KOPT-K1 (cell line): Measurements from ENCODE around the gene CABP1.

Source experiments
- H3K27ac ChIP-seq: fragments of 200-600 bp; sonication (generic); 2 replicates; pipeline ENCODE4 v1.5.1; 2016; ENCODE audit warnings: antibody characterized with exemption, mild to moderate bottlenecking, low read depth, low read length; ENCODE audit not compliant: poor library complexity, severe bottlenecking
- H3K36me3 ChIP-seq: fragments of 200-600 bp; sonication (generic); 2 replicates; pipeline ENCODE4 v1.5.1; 2017; ENCODE audit warnings: antibody characterized with exemption, mild to moderate bottlenecking, low read length, moderate library complexity; ENCODE audit not compliant: insufficient read depth
- H3K9me3 ChIP-seq: fragments of 200-600 bp; sonication (generic); 2 replicates; pipeline ENCODE4 v1.5.1; 2017; ENCODE audit warnings: antibody characterized with exemption, low read length, mild to moderate bottlenecking; ENCODE audit not compliant: insufficient read depth, poor library complexity, severe bottlenecking

Gene CABP1

DNA sequence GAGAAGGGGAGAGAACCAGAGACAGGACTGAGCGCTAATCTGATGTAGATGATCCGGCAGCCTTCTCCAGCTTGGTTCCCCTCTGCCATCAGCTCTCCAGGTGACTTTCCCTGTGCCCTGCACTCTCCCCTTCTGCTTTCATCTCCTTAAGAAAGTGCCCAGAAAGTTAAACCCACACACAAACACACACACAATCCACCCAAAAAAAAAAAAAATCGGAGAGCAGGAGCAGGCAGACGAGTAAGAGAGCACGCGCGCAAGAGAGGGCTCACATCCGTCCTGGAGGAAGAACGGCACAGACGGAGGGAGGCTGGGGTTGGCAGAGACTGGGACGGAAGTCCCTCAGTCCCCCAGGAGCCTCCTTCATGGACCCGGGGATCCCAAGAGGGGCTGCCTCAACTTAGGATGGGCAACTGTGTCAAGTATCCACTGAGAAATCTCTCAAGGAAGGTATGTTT, 9.8 kb downstream of the CABP1 start:
- no peaks in the 10 kb centered on the region for H3K9me3 ChIP-seq
- no peaks in the 10 kb centered on the region for H3K36me3 ChIP-seq
- no peak overlapping the region for H3K27ac ChIP-seq

DNA sequence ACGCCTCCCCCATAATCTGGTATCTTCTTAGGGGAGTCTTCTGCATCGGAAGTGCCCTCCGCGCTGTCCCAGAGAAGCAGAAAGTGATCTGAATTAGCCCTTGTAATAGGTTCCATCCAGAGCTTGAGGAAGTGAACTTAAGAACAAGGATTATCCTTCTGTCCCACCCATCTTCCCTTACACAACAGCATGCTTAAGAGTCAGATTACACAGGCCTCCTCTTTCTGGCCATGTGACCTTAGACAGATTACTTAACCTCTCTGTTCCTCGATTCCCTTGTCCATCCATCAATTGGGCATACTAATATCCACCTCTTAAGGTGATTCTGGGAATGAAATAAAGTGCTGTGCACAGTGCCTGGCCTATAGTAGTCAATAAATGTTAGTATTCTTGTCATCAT, 11.4 kb downstream of the CABP1 start:
- Histone ChIP-seq H3K9me3 (no peaks in the 10 kb centered on the region), H3K36me3 (no peaks in the 10 kb centered on the region), H3K27ac (no peak overlapping the region)

DNA sequence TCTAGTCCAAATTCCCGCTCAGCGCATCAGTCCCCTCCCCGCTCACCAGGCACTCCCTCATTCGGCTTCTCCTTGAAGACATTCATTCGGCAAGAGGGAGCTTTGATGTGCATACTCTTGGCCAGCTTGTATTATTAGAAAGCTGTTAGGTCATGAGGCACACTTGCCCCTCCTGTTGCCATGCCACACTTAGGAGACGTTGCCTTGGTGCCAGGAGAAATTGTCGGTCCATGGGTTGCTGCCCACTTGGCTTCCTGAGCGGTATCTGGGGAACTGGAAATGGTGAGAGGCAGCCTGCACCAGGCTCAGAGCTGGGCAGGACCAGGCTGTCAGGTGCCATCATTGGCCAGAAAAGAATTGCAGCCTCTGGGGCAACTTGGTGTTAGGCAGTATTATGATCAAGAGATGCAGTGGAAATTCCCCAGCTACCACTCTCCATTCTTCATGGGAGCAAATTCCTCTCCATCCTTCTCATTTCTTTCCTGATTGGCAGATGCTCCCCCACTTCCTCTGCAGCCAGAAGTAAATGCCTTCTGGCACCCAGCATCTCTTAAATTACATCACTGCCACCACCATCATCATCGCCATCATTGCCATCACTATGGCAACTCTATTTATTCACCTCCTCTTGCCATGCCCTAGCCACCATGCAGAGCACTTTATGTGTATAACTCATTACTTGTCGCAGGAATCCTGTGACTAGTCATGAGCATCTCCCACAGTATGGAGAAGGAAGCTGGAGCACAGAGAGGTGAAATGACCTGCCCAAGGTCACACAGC, 12.4 kb downstream of the CABP1 start:
- H3K27ac ChIP-seq = no peak overlapping the region
- H3K36me3 ChIP-seq = no peaks in the 10 kb centered on the region
- no peaks in the 10 kb centered on the region for H3K9me3 ChIP-seq

DNA sequence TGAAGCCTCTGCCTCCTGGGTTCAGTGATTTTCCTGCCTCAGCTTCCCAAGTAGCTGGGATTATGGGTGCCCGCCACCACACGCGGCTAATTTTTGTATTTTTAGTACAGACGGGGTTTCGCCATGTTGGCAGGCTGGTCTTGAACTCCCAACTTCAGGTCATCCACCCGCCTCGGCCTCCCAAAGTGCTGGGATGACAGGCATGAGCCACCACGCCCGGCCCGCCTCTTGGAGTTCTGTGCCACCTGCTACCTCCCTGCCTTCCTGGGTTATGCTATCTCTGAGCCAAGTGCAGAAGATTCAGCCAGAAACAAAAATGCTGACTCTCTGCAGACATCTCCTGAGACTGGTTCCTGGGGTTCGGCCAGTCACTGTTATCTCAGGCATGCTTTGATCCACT, 13.2 kb downstream of the CABP1 start:
- H3K27ac ChIP-seq = no peak overlapping the region

DNA sequence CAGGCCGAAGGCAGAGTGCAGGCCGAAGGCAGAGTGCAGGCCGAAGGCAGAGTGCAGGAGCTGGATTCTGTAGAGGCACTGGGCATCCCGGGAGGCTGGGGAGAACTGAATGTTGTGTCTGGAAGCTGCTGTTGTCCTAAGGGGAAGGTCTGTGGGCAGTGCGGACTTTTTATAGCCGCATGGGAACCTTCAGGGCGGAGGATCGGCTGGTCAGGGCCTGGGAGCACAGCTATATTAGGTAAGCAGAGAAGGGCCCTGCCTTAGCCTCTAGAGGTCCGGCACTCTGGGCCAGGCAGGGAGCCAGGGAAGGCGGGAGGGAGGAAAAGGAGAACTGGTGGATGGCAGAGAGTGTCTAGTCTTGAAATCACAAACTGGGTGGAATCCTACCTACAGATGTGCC, 14.2 kb downstream of the CABP1 start:
- Histone ChIP-seq H3K27ac (no peak overlapping the region), H3K9me3 (no peaks in the 10 kb centered on the region), H3K36me3 (no peaks in the 10 kb centered on the region)

More for the DNA sequence above, 13.2 kb downstream of the CABP1 start:
- no peaks in the 10 kb centered on the region for H3K9me3 ChIP-seq
- H3K36me3 ChIP-seq = no peaks in the 10 kb centered on the region

DNA sequence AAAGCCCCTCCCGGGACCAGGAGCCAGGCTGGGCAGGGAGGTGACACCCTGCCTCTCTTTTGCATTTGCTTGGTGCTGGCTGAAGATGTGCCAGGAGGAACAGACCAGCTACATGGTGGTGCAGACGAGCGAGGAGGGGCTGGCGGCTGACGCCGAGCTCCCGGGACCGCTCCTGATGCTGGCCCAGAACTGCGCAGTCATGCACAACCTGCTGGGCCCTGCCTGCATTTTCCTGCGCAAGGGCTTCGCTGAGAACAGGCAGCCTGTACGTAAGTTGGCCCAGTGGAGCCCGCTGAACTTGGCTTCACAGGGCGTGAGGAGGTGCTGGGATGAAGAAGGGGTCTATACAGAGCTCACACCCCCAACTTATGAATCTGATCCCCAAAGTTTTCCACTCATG, 15.6 kb downstream of the CABP1 start:
- H3K36me3 ChIP-seq = no peaks in the 10 kb centered on the region
- H3K27ac ChIP-seq = no peak overlapping the region

DNA sequence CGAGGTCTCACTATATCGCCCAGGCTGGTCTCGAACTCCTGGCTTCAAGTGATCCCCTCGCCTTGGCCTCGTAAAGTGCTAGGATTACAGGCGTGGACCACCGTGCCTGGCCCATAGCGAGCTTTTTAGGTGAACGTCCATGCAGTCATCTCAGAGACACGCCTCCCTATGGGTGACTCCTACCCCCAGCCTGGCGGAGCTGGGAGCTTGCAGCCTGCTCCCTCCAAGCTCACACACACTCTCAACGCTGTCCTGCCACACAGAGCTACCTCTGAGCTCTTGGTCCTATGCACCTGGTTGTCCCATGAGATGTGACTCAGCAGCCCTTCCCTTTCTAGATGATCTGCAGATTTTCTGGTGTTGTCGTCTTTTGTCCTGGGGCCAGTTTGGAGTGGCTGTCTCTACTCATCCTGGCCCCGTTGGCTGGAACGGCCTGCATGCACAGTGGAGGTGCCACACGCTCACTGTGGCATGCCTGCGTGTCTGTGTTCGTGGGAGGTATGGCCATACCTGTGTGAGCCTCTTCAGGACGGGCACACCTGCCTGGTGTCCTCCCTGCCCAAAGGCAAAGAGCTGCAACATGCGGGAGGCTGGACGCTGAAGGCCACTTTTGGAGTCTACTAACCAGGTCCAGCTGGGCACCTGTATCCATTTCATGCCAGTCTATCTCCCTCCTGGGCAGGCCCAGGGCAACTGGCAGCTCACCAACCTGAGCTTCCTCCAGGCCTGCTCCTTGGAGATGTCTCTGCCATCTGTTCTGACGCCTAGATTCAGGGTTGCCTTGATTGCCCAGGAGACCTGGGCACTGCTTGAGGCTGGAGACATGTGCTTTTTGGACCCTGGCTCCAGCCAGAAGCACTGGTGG, 18.1 kb downstream of the CABP1 start:
- H3K27ac ChIP-seq = no peak overlapping the region
- H3K36me3 ChIP-seq = no peaks in the 10 kb centered on the region
- H3K9me3 ChIP-seq = no peaks in the 10 kb centered on the region

More for the DNA sequence above, 15.6 kb downstream of the CABP1 start:
- H3K9me3 ChIP-seq = no peaks in the 10 kb centered on the region

DNA sequence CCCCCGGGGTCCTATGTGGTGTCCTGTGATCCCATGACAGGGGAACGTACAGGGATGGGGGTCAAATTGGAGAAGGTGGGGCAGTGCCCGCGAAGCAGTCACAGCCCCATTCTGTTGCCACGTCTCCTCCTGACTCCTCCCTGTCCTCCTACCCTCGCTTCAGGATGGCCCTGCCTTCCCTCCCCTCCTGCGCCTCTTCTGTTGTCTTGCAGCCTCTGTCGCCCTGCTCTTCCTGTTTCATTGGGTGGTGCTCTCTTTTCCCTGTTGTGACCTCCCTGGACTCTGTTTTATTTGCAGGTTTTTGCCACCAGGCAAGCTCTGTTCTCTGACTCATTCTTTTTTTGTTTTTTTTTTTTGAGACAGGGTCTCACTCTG, 18.7 kb downstream of the CABP1 start:
- Histone ChIP-seq H3K36me3 (no peaks in the 10 kb centered on the region), H3K9me3 (no peaks in the 10 kb centered on the region), H3K27ac (no peak overlapping the region)

- no peak overlapping the region for H3K27ac ChIP-seq
- no peaks in the 10 kb centered on the region for H3K9me3 ChIP-seq
- H3K36me3 ChIP-seq = no peaks in the 10 kb centered on the region
Observed at GRCh38 chr12:120661432-120661831, 21.0 kb downstream of the CABP1 start.

GRCh38 chr12:120662879-120663278, 22.5 kb downstream of the CABP1 start:
- H3K27ac ChIP-seq = no peak overlapping the region
- H3K36me3 ChIP-seq = no peaks in the 10 kb centered on the region
- H3K9me3 ChIP-seq = no peaks in the 10 kb centered on the region

DNA sequence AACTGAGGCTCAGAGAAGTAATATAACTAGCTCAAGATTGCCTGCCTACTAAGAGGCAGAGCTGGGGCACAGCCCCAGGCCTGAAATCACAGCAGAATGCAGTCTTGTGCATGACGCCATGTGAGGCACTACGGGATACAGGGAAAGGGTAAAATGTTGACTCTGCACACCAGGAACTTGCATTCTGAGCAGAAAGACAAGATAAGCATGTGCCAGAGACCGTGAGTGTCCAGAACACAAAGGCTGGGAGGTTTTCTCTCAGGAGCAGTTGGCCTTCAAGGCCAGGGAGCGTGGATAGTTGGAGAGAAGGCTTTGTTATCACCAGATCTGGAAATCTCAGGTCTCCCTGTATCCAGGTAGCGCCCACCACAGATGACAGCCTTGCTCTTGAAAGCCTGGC, 23.3 kb downstream of the CABP1 start:
- no peaks in the 10 kb centered on the region for H3K9me3 ChIP-seq
- no peaks in the 10 kb centered on the region for H3K36me3 ChIP-seq
- H3K27ac ChIP-seq = no peak overlapping the region

GRCh38 chr12:120666571-120667390, 26.4 kb downstream of the CABP1 start:
- H3K27ac ChIP-seq = no peak overlapping the region
- H3K9me3 ChIP-seq = no peaks in the 10 kb centered on the region
- no peaks in the 10 kb centered on the region for H3K36me3 ChIP-seq

- Histone ChIP-seq H3K9me3 (no peaks in the 10 kb centered on the region), H3K36me3 (no peaks in the 10 kb centered on the region), H3K27ac (no peak overlapping the region)
Observed at GRCh38 chr12:120668091-120668867, 27.9 kb downstream of the CABP1 start.
